CD4-positive, alpha-beta memory T cell (primary cell): ENCODE data around the gene ZBTB8OS. TPM values are rescaled to one million over a fixed set of nuclear protein-coding genes. Genes with fewer than 3 reads are reported as not detected.
"Not testable (repeated sequence)": the region's sequence is repeated elsewhere in the genome, so short reads cannot be mapped to it uniquely, and the experiment has no call there.

ENCODE experiments used
- CTCF ChIA-PET: fragments of 350-600 bp; sonication (Branson Sonifier 250); formaldehyde crosslinking; loops from one replicate; lab custom pipeline; 2021; ENCODE audit warnings: inconsistent platforms; ENCODE audit not compliant: partially characterized antibody; lab: Charles Lee
- POLR2A ChIA-PET: fragments of 350-600 bp; sonication (Branson Sonifier 250); formaldehyde crosslinking; loops from one replicate; lab custom pipeline; 2021; ENCODE audit not compliant: partially characterized antibody; lab: Charles Lee
- DNase-seq, 5 donors: peaks; one replicate each; pipeline versions ENCODE4 v3.0.0 to v3.0.0-alpha.2; 2020 to 2022; ENCODE audit warnings: mixed read lengths in 1 of 5
- H3K27ac ChIP-seq: one replicate; pipeline ENCODE4 v1.7.0; 2013; ENCODE audit warnings: low read depth, low read length
- H3K27me3 ChIP-seq: 2 replicates; pipeline ENCODE4 v1.7.0; 2013; ENCODE audit warnings: mild to moderate bottlenecking, low read length, moderate library complexity; ENCODE audit not compliant: insufficient read depth
- H3K36me3 ChIP-seq: 2 replicates; pipeline ENCODE4 v1.7.0; 2013; ENCODE audit warnings: mild to moderate bottlenecking, low read length, moderate library complexity; ENCODE audit not compliant: insufficient read depth
- H3K4me1 ChIP-seq: 2 replicates; pipeline ENCODE4 v1.7.0; 2013; ENCODE audit warnings: mild to moderate bottlenecking, low read length, moderate library complexity; ENCODE audit not compliant: insufficient read depth
- H3K4me3 ChIP-seq, 2 donors: one replicate each; pipeline ENCODE4 v1.7.0; 2013; ENCODE audit warnings: low read length in 2 of 2, mild to moderate bottlenecking in 1 of 2
- H3K9me3 ChIP-seq, 2 donors: one replicate each; pipeline ENCODE4 v1.7.0; 2013; ENCODE audit warnings: low read length in 2 of 2, control low read depth in 1 of 2; ENCODE audit not compliant: control insufficient read depth in 1 of 2
- H3K27ac Mint-ChIP-seq, 7 donors: one replicate each; pipeline ENCODE4 v1.8.0; 2020 to 2021; ENCODE audit warnings: mixed read lengths in 7 of 7, mild to moderate bottlenecking in 6 of 7, inconsistent platforms in 3 of 7, moderate library complexity in 3 of 7
- H3K27me3 Mint-ChIP-seq, 2 donors: one replicate each; pipeline ENCODE4 v1.8.0; 2020 to 2021; ENCODE audit warnings: mixed read lengths in 2 of 2
- H3K36me3 Mint-ChIP-seq, 2 donors: one replicate each; pipeline ENCODE4 v1.8.0; 2020 to 2021; ENCODE audit warnings: mixed read lengths in 2 of 2, inconsistent platforms in 1 of 2, mild to moderate bottlenecking in 1 of 2
- H3K4me1 Mint-ChIP-seq, 4 donors: one replicate each; pipeline ENCODE4 v1.8.0; 2020 to 2021; ENCODE audit warnings: mixed read lengths in 4 of 4, mild to moderate bottlenecking in 1 of 4
- H3K4me3 Mint-ChIP-seq, 8 donors: one replicate each; pipeline ENCODE4 v1.8.0; 2020 to 2021; ENCODE audit warnings: mixed read lengths in 8 of 8, mild to moderate bottlenecking in 7 of 8, moderate library complexity in 6 of 8, inconsistent platforms in 3 of 8
- H3K9me3 Mint-ChIP-seq, 8 donors: one replicate each; pipeline ENCODE4 v1.8.0; 2020 to 2021; ENCODE audit warnings: mixed read lengths in 8 of 8, mild to moderate bottlenecking in 5 of 8, inconsistent platforms in 3 of 8, moderate library complexity in 1 of 8
- intact Hi-C: fragments of 100-400 bp; cut with micrococcal nuclease; formaldehyde crosslinking; loops from one replicate; pipeline ENCODE4 v1.15.1; 2023
- polyA plus RNA-seq, 2 donors: library from polyadenylated mRNA; unstranded; fragments of 300-500 nt; fragmentation: Illumina TruSeq; gene quantifications; one replicate each; pipeline ENCODE4 v1.2.3, GENCODE V29; 2021
- total RNA-seq, 2 experiments: library from RNA; stranded (reverse); gene quantifications; one replicate each; pipeline ENCODE4 v1.2.3, GENCODE V29; 2021

The ZBTB8OS gene
- total and polyA plus RNA-seq, 4 experiments from 2014 or later, result 54.0 to 94.4 (median 63.2) TPM

DNA sequence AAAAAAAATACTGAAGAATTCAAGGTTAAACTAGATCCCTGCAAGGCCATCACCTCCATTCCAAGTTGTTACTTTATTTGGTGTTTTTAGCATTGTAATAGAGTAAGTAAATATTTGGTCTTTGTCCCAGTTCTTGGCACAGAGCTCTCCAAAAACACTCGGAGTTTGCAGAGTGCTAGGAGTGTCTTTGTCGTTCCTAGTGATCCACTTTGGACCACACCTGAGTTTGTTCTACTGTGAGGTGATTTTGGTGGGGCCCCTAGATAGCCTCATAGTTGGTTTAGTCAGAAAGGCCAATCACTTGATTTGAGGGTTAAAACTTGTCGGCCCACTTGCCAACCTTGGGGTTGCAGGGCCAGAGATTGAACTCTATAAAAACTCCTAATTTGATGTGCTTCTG is 26.6 kb upstream of the ZBTB8OS start:
- no peaks in the 10 kb centered on the region for H3K9me3 Mint-ChIP-seq
- no peak overlapping the region for H3K4me3 Mint-ChIP-seq
- intact Hi-C loops, result no loop called here
- H3K36me3 ChIP-seq, result peaks cover 63% of the 10 kb centered on the region
- POLR2A ChIA-PET, result interaction anchor here (0.9 kb wide), 1 partner anchor 18 kb away, joined by 3 read pairs; no protein-coding TSS in a partner anchor
- H3K27me3 Mint-ChIP-seq, result no peaks in the 10 kb centered on the region
- H3K9me3 ChIP-seq, result no peaks in the 10 kb centered on the region
- H3K36me3 Mint-ChIP-seq, result peaks cover 53 to 71% of the 10 kb centered on the region in 2 donors
- H3K4me3 ChIP-seq, result no peak overlapping the region
- peaks cover 0 to 2% (median 0%) of the 10 kb centered on the region in 4 donors for H3K4me1 Mint-ChIP-seq
- peak overlapping the region in 1 of 7 donors; percentile 36 for H3K27ac Mint-ChIP-seq
- no peak for DNase-seq
- no peaks in the 10 kb centered on the region for H3K4me1 ChIP-seq
- no peak overlapping the region for H3K27ac ChIP-seq
- no peaks in the 10 kb centered on the region for H3K27me3 ChIP-seq
- CTCF ChIA-PET, result interaction anchor here (1.5 kb wide), 1 partner anchor 14 kb away, joined by 3 read pairs; no protein-coding TSS in a partner anchor

DNA sequence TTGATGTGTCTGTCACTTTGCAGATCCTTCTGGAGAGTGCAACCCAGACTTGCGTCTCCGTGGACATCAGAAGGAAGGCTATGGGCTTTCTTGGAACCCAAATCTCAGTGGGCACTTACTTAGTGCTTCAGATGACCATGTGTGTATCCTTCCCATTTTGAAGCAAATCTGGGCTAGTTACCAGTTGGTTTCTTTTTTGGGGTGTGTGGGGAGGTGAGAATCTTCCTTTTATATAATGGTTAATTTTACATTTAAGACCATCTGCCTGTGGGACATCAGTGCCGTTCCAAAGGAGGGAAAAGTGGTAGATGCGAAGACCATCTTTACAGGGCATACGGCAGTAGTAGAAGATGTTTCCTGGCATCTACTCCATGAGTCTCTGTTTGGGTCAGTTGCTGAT is 18.4 kb upstream of the ZBTB8OS start:
- H3K9me3 Mint-ChIP-seq, H3K4me3 ChIP-seq, intact Hi-C loops, H3K27ac ChIP-seq, DNase-seq, H3K4me1 Mint-ChIP-seq, H3K27ac Mint-ChIP-seq, H3K4me3 Mint-ChIP-seq, CTCF ChIA-PET, H3K27me3 Mint-ChIP-seq, H3K4me1 ChIP-seq, H3K9me3 ChIP-seq, H3K27me3 ChIP-seq: not testable (repeated sequence)
- H3K36me3 ChIP-seq, result peaks cover 52% of the 10 kb centered on the region
- POLR2A ChIA-PET, result interaction anchor here (0.6 kb wide), 1 partner anchor 329 kb away, joined by 3 read pairs; no protein-coding TSS in a partner anchor
- H3K36me3 Mint-ChIP-seq, result peaks cover 60 to 71% of the 10 kb centered on the region in 2 donors

DNA sequence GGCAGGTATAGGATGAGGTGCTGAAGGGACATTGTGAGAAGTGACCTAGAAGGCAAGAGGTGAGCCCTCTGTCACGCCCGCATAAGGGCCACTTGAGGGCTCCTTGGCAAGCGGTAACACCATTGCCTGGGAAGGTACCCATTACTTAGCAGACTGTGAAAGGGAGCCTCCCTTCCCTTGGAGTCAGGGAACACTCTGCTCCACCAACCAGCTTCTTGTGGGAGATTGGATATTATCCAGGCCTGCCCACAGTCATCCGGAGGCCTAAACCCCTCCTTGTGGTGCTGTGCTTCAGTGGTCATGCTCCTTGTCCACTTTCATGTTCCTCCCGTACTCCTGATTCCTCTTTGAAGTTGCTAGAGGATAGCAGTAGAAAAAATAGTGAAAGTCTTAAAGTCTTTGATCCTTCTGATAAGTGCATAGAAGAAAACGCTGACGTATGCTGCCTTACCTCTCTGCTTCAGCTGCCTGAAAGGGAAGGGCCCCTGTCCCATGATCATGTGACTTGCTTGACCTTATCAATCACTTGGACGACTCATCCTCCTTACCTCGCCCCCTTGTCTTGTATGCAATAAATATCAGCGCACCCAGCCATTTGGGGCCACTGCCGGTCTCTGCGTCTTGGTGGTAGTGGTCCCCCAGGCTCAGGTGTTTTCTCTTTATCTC is 16.7 kb upstream of the ZBTB8OS start:
- POLR2A ChIA-PET, result no interaction called here
- peaks cover 46 to 62% of the 10 kb centered on the region in 2 donors for H3K36me3 Mint-ChIP-seq
- H3K27ac Mint-ChIP-seq, result peak overlapping the region in 1 of 7 donors; percentile 36
- Histone ChIP-seq H3K27ac (no peak overlapping the region), H3K36me3 (peaks cover 40% of the 10 kb centered on the region), H3K4me3 (no peak overlapping the region), H3K27me3 (no peaks in the 10 kb centered on the region), H3K9me3 (no peaks in the 10 kb centered on the region), H3K4me1 (no peaks in the 10 kb centered on the region)
- intact Hi-C loops, result no loop called here
- no peak overlapping the region for H3K4me3 Mint-ChIP-seq
- peaks cover 0 to 4% (median 4%) of the 10 kb centered on the region in 4 donors for H3K4me1 Mint-ChIP-seq
- H3K27me3 Mint-ChIP-seq, result no peaks in the 10 kb centered on the region
- H3K9me3 Mint-ChIP-seq, result no peaks in the 10 kb centered on the region
- no peak for DNase-seq
- CTCF ChIA-PET, result no interaction called here

DNA sequence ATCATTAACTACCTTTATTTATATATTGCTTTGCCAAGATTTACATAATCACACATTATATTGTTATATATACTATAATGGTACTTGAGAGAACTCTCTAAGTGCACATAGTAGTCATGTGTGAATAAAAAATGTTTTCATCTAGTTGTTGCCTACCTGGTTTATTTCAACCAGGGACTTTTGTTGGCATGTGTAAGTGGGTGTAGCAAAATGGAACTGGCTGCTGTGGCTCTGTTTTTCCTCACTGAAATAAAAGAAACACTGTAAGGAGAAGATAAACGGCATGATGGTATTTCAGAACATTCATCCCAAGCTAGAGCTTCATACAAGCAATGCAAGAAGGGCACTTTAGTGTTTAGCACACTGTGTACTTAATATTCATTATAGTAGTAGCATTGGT is 15.6 kb upstream of the ZBTB8OS start:
- Mint-ChIP-seq H3K27me3 (no peaks in the 10 kb centered on the region), H3K4me1 (peaks cover 0 to 6% (median 4%) of the 10 kb centered on the region in 4 donors), H3K27ac (no peak overlapping the region), H3K36me3 (peaks cover 48 to 63% of the 10 kb centered on the region in 2 donors), H3K9me3 (no peaks in the 10 kb centered on the region), H3K4me3 (no peak overlapping the region)
- H3K4me1 ChIP-seq, result no peaks in the 10 kb centered on the region
- DNase-seq, result no peak
- intact Hi-C loops, result no loop called here
- H3K27me3 ChIP-seq, result no peaks in the 10 kb centered on the region
- no peak overlapping the region for H3K4me3 ChIP-seq
- ChIA-PET POLR2A (interaction anchor here (1.0 kb wide), 1 partner anchor 15 kb away, joined by 3 read pairs; the partner anchor contains the start of gene RBBP4), CTCF (no interaction called here)
- peaks cover 37% of the 10 kb centered on the region for H3K36me3 ChIP-seq
- no peaks in the 10 kb centered on the region for H3K9me3 ChIP-seq
- no peak overlapping the region for H3K27ac ChIP-seq

DNA sequence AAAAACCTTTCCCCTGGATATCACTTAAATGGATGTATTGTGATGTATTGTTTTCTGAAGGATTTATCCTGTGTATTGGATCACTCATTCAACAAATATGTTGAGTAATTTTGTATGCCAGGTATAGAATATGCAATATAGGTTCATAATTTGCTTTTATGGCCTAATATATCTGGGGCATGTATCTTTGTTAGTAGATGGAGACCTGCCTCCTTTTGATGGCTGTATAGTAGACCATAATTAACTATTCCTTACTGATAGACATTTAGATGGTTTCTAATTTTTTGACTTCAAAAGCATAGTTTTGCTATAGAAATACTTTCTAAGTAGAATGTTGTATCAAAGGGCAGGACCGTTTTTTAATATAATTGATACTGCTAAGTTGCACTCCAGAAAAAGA is 9.2 kb upstream of the ZBTB8OS start:
- ChIA-PET CTCF (no interaction called here), POLR2A (interaction anchor here (1.2 kb wide), 1 partner anchor 8 kb away, joined by 4 read pairs; the partner anchor contains the start of gene RBBP4)
- no peak overlapping the region for H3K4me3 Mint-ChIP-seq
- no peak for DNase-seq
- no peak overlapping the region for H3K4me3 ChIP-seq
- H3K36me3 Mint-ChIP-seq, result peaks cover 43 to 65% of the 10 kb centered on the region in 2 donors
- H3K27ac ChIP-seq, result no peak overlapping the region
- no peak overlapping the region for H3K27ac Mint-ChIP-seq
- H3K27me3 ChIP-seq, result no peaks in the 10 kb centered on the region
- peaks cover 21% of the 10 kb centered on the region for H3K4me1 ChIP-seq
- intact Hi-C loops, result loop anchor here (10.0 kb wide), 1 partner anchor 1015 kb away; the partner anchor contains the start of gene PEF1
- H3K9me3 ChIP-seq, result no peaks in the 10 kb centered on the region
- no peaks in the 10 kb centered on the region for H3K9me3 Mint-ChIP-seq
- H3K36me3 ChIP-seq, result peaks cover 47% of the 10 kb centered on the region
- peaks cover 19 to 54% (median 29%) of the 10 kb centered on the region in 4 donors for H3K4me1 Mint-ChIP-seq
- no peaks in the 10 kb centered on the region for H3K27me3 Mint-ChIP-seq

DNA sequence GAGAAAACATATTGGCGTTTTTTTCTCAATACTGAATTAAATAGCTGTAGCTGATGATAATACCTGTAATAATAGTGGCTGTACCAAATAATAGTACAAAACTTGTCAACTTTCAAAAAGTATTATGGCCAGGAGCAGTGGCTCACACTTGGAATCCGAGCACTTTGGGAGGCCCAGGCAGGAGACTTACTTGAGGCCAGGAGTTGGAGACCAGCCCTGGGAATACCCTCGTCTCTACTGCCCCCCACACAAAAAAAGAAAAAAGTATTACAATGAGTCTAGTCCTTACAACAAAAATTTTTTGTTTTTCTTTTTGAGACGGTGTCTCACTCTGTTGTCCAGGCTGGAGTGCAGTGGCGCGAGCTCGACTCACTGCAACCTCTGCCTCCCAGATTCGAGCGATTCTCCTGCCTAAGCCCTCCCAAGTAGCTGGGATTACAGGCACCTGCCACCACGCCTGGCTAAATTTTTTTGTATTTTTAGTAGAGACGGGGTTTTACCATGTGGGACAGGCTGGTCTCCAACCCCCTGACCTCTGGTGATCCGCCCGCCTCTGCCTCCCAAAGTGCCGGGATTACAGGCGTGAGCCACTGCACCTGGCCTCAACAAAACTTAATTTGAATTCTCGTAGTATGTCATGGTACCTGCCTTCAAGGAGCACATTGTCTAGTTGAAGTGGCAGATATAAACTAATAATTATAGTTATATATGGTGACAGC is 2.1 kb upstream of the ZBTB8OS start:
- peaks cover 69% of the 10 kb centered on the region for H3K4me1 ChIP-seq

More for the DNA sequence above, 2.1 kb upstream of the ZBTB8OS start:
- Mint-ChIP-seq H3K4me1 (peaks cover 46 to 85% (median 65%) of the 10 kb centered on the region in 4 donors), H3K4me3 (peak overlapping the region; percentile 91 to 98 (median 94)), H3K36me3 (peaks cover 22 to 55% of the 10 kb centered on the region in 2 donors), H3K9me3 (peaks cover 0 to 5% (median 0%) of the 10 kb centered on the region in 8 donors), H3K27ac (peak overlapping the region; percentile 77 to 100 (median 98)), H3K27me3 (no peaks in the 10 kb centered on the region)
- peak overlapping the region in 1 of 2 donors; percentile 78 for H3K4me3 ChIP-seq
- CTCF ChIA-PET, result no interaction called here
- no peaks in the 10 kb centered on the region for H3K9me3 ChIP-seq
- DNase-seq, result no peak
- POLR2A ChIA-PET, result interaction anchor here (0.7 to 2.0 kb wide), 2 partner anchors 11 to 354 kb away, joined by 3 to 9 read pairs; no protein-coding TSS in a partner anchor
- intact Hi-C loops, result loop anchor here (5.0 to 10.0 kb wide), 2 partner anchors 475 to 1008 kb away; partner anchors contain the start of gene PEF1
- H3K27ac ChIP-seq, result peak overlapping the region; percentile 95
- H3K27me3 ChIP-seq, result no peaks in the 10 kb centered on the region
- H3K36me3 ChIP-seq, result peaks cover 34% of the 10 kb centered on the region
